GM12865 (cell line): ENCODE data around the gene OR7C2.
A peak's percentile ranks its signal among the peaks of the same experiment; 100 is the strongest.

Source experiments
- DNase-seq: peaks from one replicate; pipeline ENCODE4 v3.0.0; 2010; ENCODE audit warnings: low read depth
- H3K4me3 ChIP-seq: 2 replicates; pipeline ENCODE4 v1.5.1; 2011; ENCODE audit warnings: mild to moderate bottlenecking, low read depth, low read length, control low read depth
- TF ChIP-seq, protein P1 (sequence below): IDR thresholded peaks from 2 replicates; pipeline ENCODE4 v1.5.1; 2011; ENCODE audit warnings: low read length, control low read depth, low read depth, inconsistent platforms; ENCODE audit not compliant: insufficient read depth; ENCODE audit errors: missing control alignments

The OR7C2 gene

DNA sequence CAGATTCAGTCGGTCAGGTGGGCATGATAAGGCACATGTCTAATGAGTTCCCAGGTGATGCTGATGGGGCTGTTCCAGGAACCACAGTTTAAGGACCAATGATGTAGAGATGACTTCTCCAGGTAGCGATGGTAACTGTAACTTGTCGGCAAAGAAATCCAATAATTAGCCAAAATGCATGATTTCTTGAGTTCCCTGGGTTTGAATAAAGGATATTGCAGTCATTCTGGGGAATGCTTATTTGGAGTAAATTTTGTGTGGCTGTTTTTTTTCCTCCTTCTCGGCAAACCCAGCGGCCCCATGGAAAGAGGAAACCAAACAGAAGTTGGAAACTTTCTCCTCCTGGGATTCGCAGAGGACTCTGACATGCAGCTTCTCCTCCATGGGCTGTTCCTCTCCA is at the start of gene OR7C2:
Gene OR7C2, plus strand, starts transcription at position 301 of the 400 bp plus-strand sequence. Its CDS starts 0 bp downstream, at position 301.
- DNase-seq, result no peak
- H3K4me3 ChIP-seq, result no peak within 1 kb of the TSS
- TF ChIP-seq, protein P1, sequence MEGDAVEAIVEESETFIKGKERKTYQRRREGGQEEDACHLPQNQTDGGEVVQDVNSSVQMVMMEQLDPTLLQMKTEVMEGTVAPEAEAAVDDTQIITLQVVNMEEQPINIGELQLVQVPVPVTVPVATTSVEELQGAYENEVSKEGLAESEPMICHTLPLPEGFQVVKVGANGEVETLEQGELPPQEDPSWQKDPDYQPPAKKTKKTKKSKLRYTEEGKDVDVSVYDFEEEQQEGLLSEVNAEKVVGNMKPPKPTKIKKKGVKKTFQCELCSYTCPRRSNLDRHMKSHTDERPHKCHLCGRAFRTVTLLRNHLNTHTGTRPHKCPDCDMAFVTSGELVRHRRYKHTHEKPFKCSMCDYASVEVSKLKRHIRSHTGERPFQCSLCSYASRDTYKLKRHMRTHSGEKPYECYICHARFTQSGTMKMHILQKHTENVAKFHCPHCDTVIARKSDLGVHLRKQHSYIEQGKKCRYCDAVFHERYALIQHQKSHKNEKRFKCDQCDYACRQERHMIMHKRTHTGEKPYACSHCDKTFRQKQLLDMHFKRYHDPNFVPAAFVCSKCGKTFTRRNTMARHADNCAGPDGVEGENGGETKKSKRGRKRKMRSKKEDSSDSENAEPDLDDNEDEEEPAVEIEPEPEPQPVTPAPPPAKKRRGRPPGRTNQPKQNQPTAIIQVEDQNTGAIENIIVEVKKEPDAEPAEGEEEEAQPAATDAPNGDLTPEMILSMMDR, result no peak

DNA sequence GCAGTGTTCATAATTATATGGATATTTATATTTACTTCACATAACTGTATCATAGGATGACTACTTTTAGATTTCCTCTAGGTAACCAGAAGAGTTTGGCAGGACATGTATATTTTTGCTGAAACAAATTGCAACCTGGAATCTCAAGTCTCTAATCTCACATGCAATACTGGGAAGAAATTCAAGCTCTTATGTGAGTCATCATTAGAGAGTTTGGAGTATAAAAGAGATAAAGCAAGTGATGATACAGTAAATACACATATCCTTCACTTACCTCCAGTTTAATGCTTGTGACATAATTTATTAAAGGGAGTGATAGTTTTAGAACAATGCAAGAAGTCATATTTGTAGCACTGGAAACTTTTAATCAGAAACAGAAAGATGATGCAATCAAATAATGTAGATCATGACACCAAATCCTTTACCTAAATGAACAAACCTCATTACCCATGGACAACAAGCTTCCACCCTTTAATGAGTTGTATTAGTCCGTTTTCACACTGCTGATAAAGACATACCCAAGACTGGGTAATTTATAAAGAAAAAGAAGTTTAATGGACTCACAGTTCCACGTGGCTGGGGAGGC is 39.5 kb upstream of the OR7C2 start:
- no peak for DNase-seq
- no peak overlapping the region for H3K4me3 ChIP-seq
- TF ChIP-seq, protein P1, result no peak

DNA sequence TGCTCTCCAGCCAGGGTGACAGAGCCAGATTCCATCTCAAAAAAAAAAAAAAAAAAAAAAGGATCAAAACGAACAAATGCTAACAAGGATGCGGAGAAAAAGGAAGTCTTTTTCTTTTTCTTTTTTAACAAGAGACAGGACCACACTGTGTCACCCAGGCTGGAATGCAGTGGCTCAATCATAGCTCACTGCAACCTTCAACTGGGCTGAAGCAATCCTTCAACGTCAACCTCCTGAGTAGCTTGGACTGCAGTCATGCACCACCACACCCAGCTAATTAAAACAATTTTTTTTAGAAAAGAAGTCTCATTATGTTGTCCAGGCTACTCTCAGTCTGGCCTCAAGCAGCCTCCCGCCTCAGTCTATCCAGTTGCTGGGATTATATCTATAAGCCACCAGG is 34.6 kb upstream of the OR7C2 start:
- TF ChIP-seq, protein P1, result no peak
- H3K4me3 ChIP-seq, result no peak overlapping the region
- no peak for DNase-seq

DNA sequence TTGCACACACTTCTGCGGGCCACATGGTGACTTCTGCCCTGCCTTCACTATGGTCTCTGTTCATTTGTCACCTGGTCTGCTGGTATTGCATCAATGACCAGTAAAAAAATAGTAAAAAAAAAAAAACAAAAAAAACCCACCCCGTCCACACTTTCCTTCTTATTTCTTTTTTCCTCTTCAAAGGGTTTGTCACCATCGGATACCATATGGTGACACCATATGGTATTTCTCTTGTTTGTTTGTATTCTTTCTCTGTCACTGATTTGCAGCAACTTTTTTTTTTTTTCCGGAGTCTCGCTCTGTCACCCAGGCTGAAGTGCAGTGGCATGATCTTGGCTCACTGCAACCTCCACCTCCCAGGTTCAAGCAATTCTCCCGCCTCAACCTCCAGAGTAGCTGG is 26.2 kb upstream of the OR7C2 start:
- TF ChIP-seq, protein P1, result no peak
- no peak for DNase-seq
- no peak overlapping the region for H3K4me3 ChIP-seq

DNA sequence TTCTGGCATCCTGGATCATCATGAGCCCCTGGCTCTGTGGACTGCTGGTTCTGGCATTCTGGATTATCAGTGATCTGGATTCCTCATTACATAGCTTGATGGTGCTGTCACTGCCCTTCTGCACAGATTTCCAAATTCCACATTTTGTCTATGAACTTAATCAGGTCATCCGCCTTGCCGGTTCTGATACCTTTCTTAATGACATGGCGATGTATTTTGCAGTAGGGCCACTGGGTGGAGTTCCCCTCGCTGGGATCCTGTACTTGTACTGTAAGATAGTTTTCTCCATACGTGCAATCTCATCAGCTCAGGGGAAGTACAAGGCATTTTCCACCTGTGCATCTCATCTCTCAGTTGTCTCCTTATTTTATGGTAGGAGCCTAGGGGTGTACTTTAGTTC is 24.4 kb upstream of the OR7C2 start:
- peak; percentile 3 for DNase-seq
- TF ChIP-seq, protein P1, result no peak
- no peak overlapping the region for H3K4me3 ChIP-seq

DNA sequence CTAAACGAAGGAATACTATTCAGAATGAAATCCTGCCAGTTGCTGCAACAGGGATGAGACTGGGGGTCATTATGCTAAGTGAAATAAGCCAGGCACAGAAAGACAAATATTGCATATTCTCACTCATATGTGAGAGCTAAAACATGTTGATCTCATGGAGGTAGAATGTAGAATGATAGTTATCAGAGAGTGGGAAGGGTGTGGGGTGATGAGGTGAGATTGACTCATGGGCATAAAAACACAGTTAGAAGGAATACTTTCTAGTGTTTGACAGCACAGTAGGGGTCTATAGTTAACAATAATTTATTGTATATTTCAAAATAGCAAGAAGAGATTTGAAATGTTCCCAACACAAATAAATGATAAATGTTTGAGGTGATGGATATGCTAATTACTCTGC is 7.8 kb upstream of the OR7C2 start:
- no peak for DNase-seq
- TF ChIP-seq, protein P1, result no peak
- no peak overlapping the region for H3K4me3 ChIP-seq

DNA sequence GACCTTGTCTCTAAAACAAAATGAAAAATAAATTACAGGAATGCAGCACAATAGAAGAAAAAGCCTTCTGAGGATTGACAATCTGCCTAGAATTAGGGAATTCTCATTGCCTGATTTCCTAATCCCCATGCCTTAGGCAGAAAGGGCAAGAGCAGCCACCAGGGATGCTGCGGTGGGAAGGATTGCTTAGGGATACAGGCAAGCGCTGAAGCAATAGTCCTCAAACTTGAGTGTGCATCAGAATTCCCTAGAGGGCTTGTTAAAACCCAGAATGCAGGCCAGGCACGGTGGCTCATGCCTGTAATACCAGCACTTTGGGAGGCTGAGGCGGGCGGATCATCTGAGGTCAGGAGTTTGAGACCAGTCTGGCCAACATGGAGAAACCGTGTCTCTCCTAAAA is 1.0 kb upstream of the OR7C2 start:
- TF ChIP-seq, protein P1, result no peak
- H3K4me3 ChIP-seq, result no peak overlapping the region
- DNase-seq, result no peak
